Uterus (tissue), 2 donors: ENCODE data around the gene ASIC2.

Experiments used
- POLR2A ChIP-seq, 2 donors: fragments of 450-650 bp; IDR thresholded peaks; one replicate each; pipeline ENCODE4 v1.6.1; 2016; ENCODE audit warnings: antibody characterized with exemption in 2 of 2, mild to moderate bottlenecking in 1 of 2, moderate library complexity in 1 of 2
- TF ChIP-seq, protein P1 (sequence below), 4 experiments: fragments of 200-600 bp in 2 of 4; fragments of 450-650 bp in 2 of 4; sonication (generic) in 2 of 4; IDR thresholded peaks; one replicate each; pipeline ENCODE4 v1.5.1; 2016 to 2019; ENCODE audit warnings: antibody characterized with exemption in 4 of 4, mild to moderate bottlenecking in 2 of 4, moderate library complexity in 1 of 4

DNA sequence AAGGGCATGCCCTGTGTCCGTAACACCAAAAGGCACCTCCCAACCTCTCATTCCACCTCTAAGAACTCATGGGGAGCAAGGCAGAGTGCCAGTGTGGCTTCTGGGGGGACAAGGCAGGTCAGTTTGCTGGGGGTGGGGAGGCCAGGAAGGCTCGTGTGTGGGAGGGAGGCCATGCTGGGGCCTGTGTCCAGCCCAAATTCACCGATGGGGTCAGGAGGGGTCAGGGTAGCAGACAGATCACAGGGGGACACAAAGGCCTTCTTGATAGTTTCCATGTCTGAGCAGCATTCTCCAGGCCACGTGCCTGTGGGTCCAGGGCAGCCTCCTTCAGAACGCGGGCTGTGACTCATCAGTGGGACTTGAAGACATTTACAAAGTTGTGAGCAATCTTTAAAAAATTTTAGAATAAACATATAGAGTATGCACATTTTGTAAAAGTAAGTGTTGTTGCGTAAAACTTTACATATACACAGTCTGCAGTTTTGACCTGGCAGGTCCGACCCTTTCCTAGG, 280.5 kb downstream of the ASIC2 start:
- TF ChIP-seq, protein P1, sequence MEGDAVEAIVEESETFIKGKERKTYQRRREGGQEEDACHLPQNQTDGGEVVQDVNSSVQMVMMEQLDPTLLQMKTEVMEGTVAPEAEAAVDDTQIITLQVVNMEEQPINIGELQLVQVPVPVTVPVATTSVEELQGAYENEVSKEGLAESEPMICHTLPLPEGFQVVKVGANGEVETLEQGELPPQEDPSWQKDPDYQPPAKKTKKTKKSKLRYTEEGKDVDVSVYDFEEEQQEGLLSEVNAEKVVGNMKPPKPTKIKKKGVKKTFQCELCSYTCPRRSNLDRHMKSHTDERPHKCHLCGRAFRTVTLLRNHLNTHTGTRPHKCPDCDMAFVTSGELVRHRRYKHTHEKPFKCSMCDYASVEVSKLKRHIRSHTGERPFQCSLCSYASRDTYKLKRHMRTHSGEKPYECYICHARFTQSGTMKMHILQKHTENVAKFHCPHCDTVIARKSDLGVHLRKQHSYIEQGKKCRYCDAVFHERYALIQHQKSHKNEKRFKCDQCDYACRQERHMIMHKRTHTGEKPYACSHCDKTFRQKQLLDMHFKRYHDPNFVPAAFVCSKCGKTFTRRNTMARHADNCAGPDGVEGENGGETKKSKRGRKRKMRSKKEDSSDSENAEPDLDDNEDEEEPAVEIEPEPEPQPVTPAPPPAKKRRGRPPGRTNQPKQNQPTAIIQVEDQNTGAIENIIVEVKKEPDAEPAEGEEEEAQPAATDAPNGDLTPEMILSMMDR (IDR thresholded peaks at IDR 0.05), result no peak
- no peak for TF ChIP-seq POLR2A (IDR thresholded peaks at IDR 0.05)
